Coronary artery (tissue), 2 donors: ENCODE measurements around the gene NHERF1.

Experiments
- DNase-seq: peaks from one replicate; pipeline ENCODE4 v3.0.0-alpha.2; 2017; ENCODE audit warnings: low spot score
- H3K27ac ChIP-seq, 2 donors: fragments of 200-600 bp; sonication (generic); one replicate each; pipeline ENCODE4 v1.5.1; 2016 to 2019
- H3K4me3 ChIP-seq: fragments of 200-600 bp; sonication (generic); 2 replicates; pipeline ENCODE4 v1.5.1; 2016; ENCODE audit warnings: mild to moderate bottlenecking, moderate library complexity
- CTCF ChIP-seq: fragments of 200-600 bp; sonication (generic); IDR thresholded peaks from one replicate; pipeline ENCODE4 v1.5.1; 2019; ENCODE audit warnings: antibody characterized with exemption

Gene NHERF1

DNA sequence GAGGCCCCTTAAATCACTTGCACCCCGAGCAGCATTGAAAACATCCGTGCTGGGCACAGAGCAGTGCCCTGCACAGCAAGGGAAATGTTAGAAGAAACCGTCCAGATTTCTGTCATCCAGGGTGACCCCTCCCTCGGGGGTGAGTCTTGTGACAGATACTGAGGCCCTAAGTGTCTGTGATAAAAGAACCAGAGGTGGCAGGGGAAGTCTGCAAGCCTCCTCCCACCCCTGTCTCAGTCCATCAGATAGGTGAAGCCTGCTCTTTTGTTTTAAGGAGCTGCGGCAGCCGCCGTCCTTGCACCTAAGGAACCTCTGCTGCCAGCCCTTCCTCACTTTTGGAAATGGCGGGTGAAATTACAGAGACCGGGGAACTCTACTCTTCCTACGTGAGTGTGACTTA lies 28.6 kb downstream of the NHERF1 start:
- no peak for DNase-seq
- Histone ChIP-seq H3K27ac (peak overlapping the region in 1 of 2 donors; percentile 56), H3K4me3 (peak overlapping the region; percentile 95)
- TF ChIP-seq CTCF = no peak

GRCh38 chr17:74777901-74778515 lies 29.6 kb downstream of the NHERF1 start:
- no peak for DNase-seq
- no peak for TF ChIP-seq CTCF
- H3K4me3 ChIP-seq = no peak overlapping the region

GRCh38 chr17:74778960-74779359 lies 30.5 kb downstream of the NHERF1 start:
- no peak for DNase-seq
- Histone ChIP-seq H3K4me3 (no peak overlapping the region), H3K27ac (peak overlapping the region in 1 of 2 donors; percentile 50)
- no peak for TF ChIP-seq CTCF

More at GRCh38 chr17:74777901-74778515, 29.6 kb downstream of the NHERF1 start:
- H3K27ac ChIP-seq = no peak overlapping the region

DNA sequence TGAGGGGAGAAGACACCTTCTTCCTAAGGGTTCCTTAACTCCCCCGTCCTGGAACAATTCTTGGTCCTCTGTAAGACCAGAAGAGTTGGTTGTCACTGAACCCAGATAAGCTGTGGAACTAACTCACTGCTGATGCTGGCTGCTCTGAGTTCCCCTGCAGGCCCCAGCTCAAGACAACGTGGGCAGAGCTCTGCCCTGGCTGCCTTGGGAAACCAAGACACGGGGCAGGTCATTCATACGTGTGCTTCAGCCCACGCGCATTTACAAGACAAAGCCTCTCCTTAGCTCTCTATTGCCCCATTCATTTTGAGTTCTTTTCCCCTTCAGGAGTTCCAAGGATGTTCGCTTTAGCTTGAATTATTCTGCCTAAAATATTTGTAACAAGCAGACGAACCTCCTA lies 31.1 kb downstream of the NHERF1 start:
- peak overlapping the region in 1 of 2 donors; percentile 50 for H3K27ac ChIP-seq
- TF ChIP-seq CTCF = no peak
- DNase-seq = no peak

GRCh38 chr17:74779948-74780400 lies 31.5 kb downstream of the NHERF1 start:
- Histone ChIP-seq H3K27ac (peak overlapping the region in 1 of 2 donors; percentile 60), H3K4me3 (no peak overlapping the region)
- DNase-seq = no peak
- TF ChIP-seq CTCF = no peak

More for the DNA sequence above, 31.1 kb downstream of the NHERF1 start:
- H3K4me3 ChIP-seq = no peak overlapping the region

DNA sequence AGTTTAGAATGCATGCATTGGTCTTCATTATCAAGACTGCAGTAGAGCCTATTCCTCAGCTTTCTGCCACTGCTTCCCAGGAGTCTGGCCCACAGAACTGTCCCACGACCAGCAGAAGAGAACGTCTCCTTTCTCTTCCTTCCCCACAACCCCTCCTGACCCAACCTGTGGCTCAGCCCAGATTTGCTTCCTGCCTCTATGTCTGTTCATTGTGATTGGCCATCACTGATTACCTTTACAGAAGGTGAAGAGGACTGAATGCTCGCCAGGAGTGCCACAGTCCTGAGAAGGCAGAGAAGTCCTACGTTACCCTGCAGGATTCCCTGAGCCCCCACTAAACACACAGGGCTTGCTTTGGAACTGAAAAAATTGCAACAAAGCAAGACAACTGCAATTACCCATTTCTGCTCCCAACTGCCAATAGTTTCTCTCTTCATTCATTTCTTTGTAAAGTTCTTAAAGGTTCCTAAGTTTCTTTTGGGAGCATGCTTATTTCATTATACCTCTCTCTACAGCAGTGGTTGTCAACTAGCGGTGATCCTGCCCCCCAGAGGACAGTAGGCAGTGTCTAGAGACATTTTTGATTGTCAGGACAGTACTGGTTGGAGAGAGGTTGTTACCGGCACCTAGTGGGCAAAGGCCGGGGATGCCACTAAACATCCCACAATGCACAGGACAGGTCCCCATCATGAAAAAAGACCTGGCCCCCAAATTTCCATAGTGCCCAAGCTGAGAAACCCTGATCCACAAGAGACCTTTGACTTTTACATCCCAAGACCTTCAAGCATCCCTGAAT lies 32.2 kb downstream of the NHERF1 start:
- Histone ChIP-seq H3K4me3 (no peak overlapping the region), H3K27ac (peak overlapping the region in 1 of 2 donors; percentile 60)
- no peak for DNase-seq
- no peak for TF ChIP-seq CTCF
